HK-2 (cell line): ENCODE measurements around the gene PSMB9.

Source experiments
- DNase-seq: peaks from one replicate; pipeline ENCODE4 v3.0.0-alpha.2; 2018; ENCODE audit not compliant: unreplicated experiment

The PSMB9 gene

GRCh38 chr6:32839356-32839755 lies 14.6 kb upstream of the PSMB9 start:
- no peak for DNase-seq

- DNase-seq: no peak
These were observed 13.3 kb upstream of the PSMB9 start for GRCh38 chr6:32840604-32841246.

GRCh38 chr6:32842021-32842650 lies 11.9 kb upstream of the PSMB9 start:
- no peak for DNase-seq

GRCh38 chr6:32842690-32843089 lies 11.3 kb upstream of the PSMB9 start:
- DNase-seq: no peak

GRCh38 chr6:32843331-32843978 lies 10.5 kb upstream of the PSMB9 start:
- peak; percentile 21 for DNase-seq

- peak; percentile 90 for DNase-seq
These were observed 9.8 kb upstream of the PSMB9 start, which contains the start of gene PSMB8 for GRCh38 chr6:32843979-32844838. TSS of gene PSMB8 (minus strand) at chr6:32844047. CDS start at chr6:32843996, 51 bp downstream.

- no peak for DNase-seq
These were observed 9.1 kb upstream of the PSMB9 start for GRCh38 chr6:32844839-32845383.

- no peak for DNase-seq
These were observed 8.6 kb upstream of the PSMB9 start for GRCh38 chr6:32845384-32845884.

GRCh38 chr6:32847004-32847403 lies 7.0 kb upstream of the PSMB9 start:
- DNase-seq: no peak

- DNase-seq: no peak
These were observed 6.2 kb upstream of the PSMB9 start for GRCh38 chr6:32847795-32848194.

GRCh38 chr6:32849126-32849525 lies 4.9 kb upstream of the PSMB9 start:
- DNase-seq: no peak

GRCh38 chr6:32851025-32851424 lies 3.0 kb upstream of the PSMB9 start:
- no peak for DNase-seq

- no peak for DNase-seq
These were observed 1.8 kb upstream of the PSMB9 start for GRCh38 chr6:32852018-32852843.

GRCh38 chr6:32852844-32853540 lies 1.0 kb upstream of the PSMB9 start:
- peak; percentile 68 for DNase-seq

- no peak for DNase-seq
These were observed 585 bp downstream of the PSMB9 start for GRCh38 chr6:32854376-32855178.

GRCh38 chr6:32855467-32856174 lies 1.6 kb downstream of the PSMB9 start:
- no peak for DNase-seq

- no peak for DNase-seq
These were observed 3.3 kb downstream of the PSMB9 start for GRCh38 chr6:32857156-32857891.

GRCh38 chr6:32858194-32858593 lies 4.2 kb downstream of the PSMB9 start:
- DNase-seq: no peak
